Peyer's patch (tissue), 4 donors: ENCODE data around the gene TRIO. TPM values are rescaled to one million over a fixed set of nuclear protein-coding genes. Genes with fewer than 3 reads are reported as not detected.

ENCODE experiments used
- DNase-seq, 3 donors: peaks; one replicate each; pipeline ENCODE4 v3.0.0-alpha.2; 2017 to 2019
- H3K27ac ChIP-seq, 4 donors: fragments of 200-600 bp; sonication (generic); one replicate each; pipeline ENCODE4 v1.5.1; 2016 to 2019
- H3K27me3 ChIP-seq, 2 donors: fragments of 200-600 bp; sonication (generic); one replicate each; pipeline ENCODE4 v1.5.1; 2019
- H3K36me3 ChIP-seq, 3 donors: fragments of 200-600 bp; sonication (generic); one replicate each; pipeline ENCODE4 v1.5.1; 2016 to 2019
- H3K4me1 ChIP-seq, 4 donors: fragments of 200-600 bp; sonication (generic); one replicate each; pipeline ENCODE4 v1.5.1; 2016 to 2019
- H3K4me3 ChIP-seq, 4 donors: fragments of 200-600 bp; sonication (generic); 1 replicate in 3 of 4; 2 replicates in 1 of 4; pipeline ENCODE4 v1.5.1; 2016 to 2019; ENCODE audit warnings: mild to moderate bottlenecking in 1 of 4
- H3K9me3 ChIP-seq, 4 donors: fragments of 200-600 bp; sonication (generic); one replicate each; pipeline ENCODE4 v1.5.1; 2016 to 2019; ENCODE audit warnings: mild to moderate bottlenecking in 1 of 4
- POLR2A ChIP-seq, 2 donors: fragments of 450-650 bp; IDR thresholded peaks; one replicate each; pipeline ENCODE4 v1.5.1; 2017; ENCODE audit warnings: antibody characterized with exemption in 2 of 2, mild to moderate bottlenecking in 2 of 2, moderate library complexity in 2 of 2
- total RNA-seq, 4 donors: library from RNA; depleted of rRNA; stranded (reverse); fragments of >200 nt; gene quantifications; one replicate each; pipeline ENCODE4 v1.1.0, GENCODE V29; 2016
- TF ChIP-seq, protein P1 (sequence below), 6 experiments: fragments of 450-650 bp in 4 of 6; fragments of 200-600 bp in 2 of 6; sonication (generic) in 1 of 6; IDR thresholded peaks; one replicate each; pipeline ENCODE4 v1.5.1; 2017 to 2019; ENCODE audit warnings: antibody characterized with exemption in 6 of 6, mild to moderate bottlenecking in 3 of 6, moderate library complexity in 1 of 6

The TRIO gene
- total RNA-seq, 4 donors from 2014 or later = 171 to 456 (median 340) TPM

DNA sequence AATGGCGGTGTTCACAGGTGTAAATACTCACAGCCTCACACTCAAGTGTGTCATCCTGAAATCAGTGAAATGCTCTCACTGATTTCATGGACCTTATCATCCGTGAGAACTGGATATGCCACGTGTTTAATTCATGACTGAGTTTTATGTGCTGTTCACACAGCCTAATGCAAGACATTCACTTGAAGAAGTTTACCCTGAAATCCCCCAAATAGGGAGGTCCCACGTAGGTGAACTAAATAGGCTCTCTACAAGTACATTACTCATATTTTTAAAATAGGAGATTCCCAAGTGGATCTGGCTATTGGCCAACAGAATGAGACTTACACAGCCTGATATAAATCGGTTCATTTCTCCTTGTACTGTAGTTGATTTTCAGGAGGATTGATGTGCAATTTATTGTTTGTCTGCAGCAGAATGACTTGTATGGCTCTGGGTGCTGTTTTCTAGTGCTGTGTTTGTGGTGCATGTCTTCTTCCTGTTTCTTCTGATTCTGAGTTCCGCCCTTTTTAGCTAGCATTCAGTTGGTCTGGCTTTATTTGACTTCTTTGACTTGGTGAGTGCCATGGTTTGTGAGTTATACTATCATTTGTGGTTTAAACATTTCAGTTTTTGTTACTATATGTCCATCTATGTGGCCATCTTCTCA is 25.1 kb downstream of the TRIO start:
- Histone ChIP-seq H3K27ac (peak overlapping the region in 3 of 4 donors; percentile 4 to 61 (median 12)), H3K36me3 (no peaks in the 10 kb centered on the region), H3K9me3 (no peaks in the 10 kb centered on the region), H3K4me1 (peaks cover 0 to 22% (median 6%) of the 10 kb centered on the region in 4 donors), H3K4me3 (no peak overlapping the region), H3K27me3 (no peaks in the 10 kb centered on the region)
- TF ChIP-seq, protein P1, sequence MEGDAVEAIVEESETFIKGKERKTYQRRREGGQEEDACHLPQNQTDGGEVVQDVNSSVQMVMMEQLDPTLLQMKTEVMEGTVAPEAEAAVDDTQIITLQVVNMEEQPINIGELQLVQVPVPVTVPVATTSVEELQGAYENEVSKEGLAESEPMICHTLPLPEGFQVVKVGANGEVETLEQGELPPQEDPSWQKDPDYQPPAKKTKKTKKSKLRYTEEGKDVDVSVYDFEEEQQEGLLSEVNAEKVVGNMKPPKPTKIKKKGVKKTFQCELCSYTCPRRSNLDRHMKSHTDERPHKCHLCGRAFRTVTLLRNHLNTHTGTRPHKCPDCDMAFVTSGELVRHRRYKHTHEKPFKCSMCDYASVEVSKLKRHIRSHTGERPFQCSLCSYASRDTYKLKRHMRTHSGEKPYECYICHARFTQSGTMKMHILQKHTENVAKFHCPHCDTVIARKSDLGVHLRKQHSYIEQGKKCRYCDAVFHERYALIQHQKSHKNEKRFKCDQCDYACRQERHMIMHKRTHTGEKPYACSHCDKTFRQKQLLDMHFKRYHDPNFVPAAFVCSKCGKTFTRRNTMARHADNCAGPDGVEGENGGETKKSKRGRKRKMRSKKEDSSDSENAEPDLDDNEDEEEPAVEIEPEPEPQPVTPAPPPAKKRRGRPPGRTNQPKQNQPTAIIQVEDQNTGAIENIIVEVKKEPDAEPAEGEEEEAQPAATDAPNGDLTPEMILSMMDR (IDR thresholded peaks at IDR 0.05) = no peak
- no peak for TF ChIP-seq POLR2A (IDR thresholded peaks at IDR 0.05)
- DNase-seq = no peak

DNA sequence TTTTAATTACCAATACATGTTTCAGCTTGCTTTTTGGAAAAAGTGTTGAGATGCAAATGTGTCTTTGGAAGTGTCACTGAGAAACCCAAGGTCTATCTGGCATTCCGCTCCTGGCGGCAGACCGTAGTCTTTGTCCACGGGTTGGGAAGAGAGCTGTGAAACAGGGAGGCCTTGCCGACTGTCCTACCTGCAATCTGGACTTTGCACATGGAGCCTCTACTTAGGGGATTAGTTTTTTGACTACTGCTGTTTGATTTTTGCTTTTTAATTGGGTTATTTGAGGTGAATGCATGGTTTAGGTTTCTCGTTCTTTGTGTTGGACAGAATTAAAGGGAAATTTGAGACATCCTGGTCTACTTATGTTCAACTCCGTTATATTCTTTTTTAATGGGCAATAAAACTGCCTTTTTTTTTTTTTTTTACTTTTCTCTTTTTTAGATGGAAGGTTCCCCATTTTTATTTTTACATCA is 25.7 kb downstream of the TRIO start:
- H3K27ac ChIP-seq = peak overlapping the region in 2 of 4 donors; percentile 12 to 61
- DNase-seq = no peak
- no peaks in the 10 kb centered on the region for H3K27me3 ChIP-seq

GRCh38 chr5:14171046-14171445 is 27.9 kb downstream of the TRIO start:
- DNase-seq = no peak
- Histone ChIP-seq H3K27ac (peak overlapping the region in 1 of 4 donors; percentile 48), H3K9me3 (no peaks in the 10 kb centered on the region), H3K27me3 (no peaks in the 10 kb centered on the region), H3K36me3 (no peaks in the 10 kb centered on the region), H3K4me1 (peaks cover 0 to 36% (median 8%) of the 10 kb centered on the region in 4 donors), H3K4me3 (no peak overlapping the region)
- TF ChIP-seq, protein P1 (IDR thresholded peaks at IDR 0.05) = no peak

More for the DNA sequence above, 25.7 kb downstream of the TRIO start:
- TF ChIP-seq POLR2A (IDR thresholded peaks at IDR 0.05) = no peak
- TF ChIP-seq, protein P1 (IDR thresholded peaks at IDR 0.05) = no peak
- H3K4me3 ChIP-seq = no peak overlapping the region
- no peaks in the 10 kb centered on the region for H3K9me3 ChIP-seq
- H3K36me3 ChIP-seq = no peaks in the 10 kb centered on the region
- H3K4me1 ChIP-seq = peaks cover 0 to 23% (median 6%) of the 10 kb centered on the region in 4 donors

- TF ChIP-seq, protein P1 (IDR thresholded peaks at IDR 0.05) = no peak
- TF ChIP-seq POLR2A (IDR thresholded peaks at IDR 0.05) = no peak
- H3K4me3 ChIP-seq = no peak overlapping the region
- no peaks in the 10 kb centered on the region for H3K36me3 ChIP-seq
- peak in 1 of 3 donors; percentile 41 for DNase-seq
- peak overlapping the region in 2 of 4 donors; percentile 12 to 48 for H3K27ac ChIP-seq
- H3K9me3 ChIP-seq = no peaks in the 10 kb centered on the region
- H3K4me1 ChIP-seq = peaks cover 0 to 36% (median 8%) of the 10 kb centered on the region in 4 donors
- H3K27me3 ChIP-seq = no peaks in the 10 kb centered on the region
These were observed 28.5 kb downstream of the TRIO start for GRCh38 chr5:14171621-14172020.

GRCh38 chr5:14172149-14172795 is 29.1 kb downstream of the TRIO start:
- H3K4me3 ChIP-seq = no peak overlapping the region
- H3K36me3 ChIP-seq = no peaks in the 10 kb centered on the region
- TF ChIP-seq, protein P1 (IDR thresholded peaks at IDR 0.05) = no peak
- TF ChIP-seq POLR2A (IDR thresholded peaks at IDR 0.05) = no peak
- H3K9me3 ChIP-seq = no peaks in the 10 kb centered on the region
- H3K27me3 ChIP-seq = no peaks in the 10 kb centered on the region
- H3K4me1 ChIP-seq = peaks cover 0 to 36% (median 8%) of the 10 kb centered on the region in 4 donors
- peak overlapping the region in 2 of 4 donors; percentile 12 to 48 for H3K27ac ChIP-seq
- DNase-seq = no peak
